ENCODE measurements around the gene UGT2A3. TPM values are rescaled to one million over a fixed set of nuclear protein-coding genes. Genes with fewer than 3 reads are reported as not detected.

The UGT2A3 gene
- not detected for total RNA-seq

DNA sequence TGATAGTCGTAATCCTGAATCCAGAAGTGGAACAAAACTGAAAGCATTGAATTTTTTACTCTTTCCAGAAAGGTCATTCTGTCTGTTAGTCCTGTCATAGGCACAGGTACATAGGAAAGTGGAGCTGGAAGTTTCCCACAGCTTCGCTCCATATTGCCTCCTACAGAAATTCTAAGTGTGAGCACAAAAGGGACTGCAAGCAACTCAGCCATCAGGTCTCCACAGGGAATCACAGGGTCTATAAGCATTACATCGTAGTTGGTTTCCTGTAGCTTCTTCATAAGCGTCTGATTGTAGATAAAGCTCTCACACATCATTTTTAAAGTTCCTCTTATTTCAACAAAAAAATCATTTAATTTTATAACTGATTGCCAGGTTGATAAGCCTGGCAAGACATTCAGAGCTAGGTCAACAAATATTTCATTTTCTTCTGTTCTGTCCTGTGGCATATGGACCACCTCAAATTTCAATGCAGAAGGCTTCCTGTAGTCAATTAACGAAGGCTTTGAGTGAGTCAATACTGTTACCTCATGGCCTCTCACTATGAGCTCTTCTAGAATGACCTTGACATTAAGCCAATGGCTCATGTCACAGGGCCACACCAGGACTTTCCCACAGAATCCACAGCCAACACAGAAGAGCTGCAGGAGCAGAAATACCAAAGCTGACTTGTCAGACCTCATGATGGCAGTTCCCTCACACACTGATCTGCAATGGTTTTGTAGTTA, at the start of gene UGT2A3:
Gene UGT2A3, minus strand, starts transcription at position 727 of the 728 bp plus-strand sequence. Its CDS starts 44 bp downstream, at position 683.

Small RNA genes within 50 kb of the gene (small RNA-seq; reads per million reads assigned to genes)
- gene AC021146.3, result not detected
- gene AC021146.6, result not detected

Other genes with a start within 250 kb of the UGT2A3 start
- not detected for gene UGT2B10, start 135.8 kb downstream of the UGT2A3 start, total RNA-seq
- not detected for gene UGT2B7, start 144.7 kb upstream of the UGT2A3 start, total RNA-seq

Data from diencephalon (tissue), 1 donor.